T-helper 2 cell treated with Interferon-gamma antibody and Interleukin-4, amounts not matched to agents 5 μg/mL and 100 μg/mL, for 36 hours (primary cell): ENCODE results near the gene FAM180A.

Experiments
- DNase-seq: peaks from one replicate; pipeline ENCODE4 v3.0.0; 2021; ENCODE audit warnings: low spot score
- H3K27ac Mint-ChIP-seq: one replicate; pipeline ENCODE4 v1.8.0; 2021; ENCODE audit warnings: mild to moderate bottlenecking, mixed read lengths
- H3K27me3 Mint-ChIP-seq: one replicate; pipeline ENCODE4 v1.8.0; 2021; ENCODE audit warnings: low read depth, mixed read lengths
- H3K36me3 Mint-ChIP-seq: one replicate; pipeline ENCODE4 v1.8.0; 2021; ENCODE audit warnings: low read depth, mixed read lengths
- H3K4me1 Mint-ChIP-seq: one replicate; pipeline ENCODE4 v1.8.0; 2021; ENCODE audit warnings: low read depth, mixed read lengths
- H3K4me3 Mint-ChIP-seq: one replicate; pipeline ENCODE4 v1.8.0; 2022; ENCODE audit warnings: mild to moderate bottlenecking, moderate library complexity, mixed read lengths
- H3K9me3 Mint-ChIP-seq: one replicate; pipeline ENCODE4 v1.8.0; 2021; ENCODE audit warnings: mixed read lengths

FAM180A gene

DNA sequence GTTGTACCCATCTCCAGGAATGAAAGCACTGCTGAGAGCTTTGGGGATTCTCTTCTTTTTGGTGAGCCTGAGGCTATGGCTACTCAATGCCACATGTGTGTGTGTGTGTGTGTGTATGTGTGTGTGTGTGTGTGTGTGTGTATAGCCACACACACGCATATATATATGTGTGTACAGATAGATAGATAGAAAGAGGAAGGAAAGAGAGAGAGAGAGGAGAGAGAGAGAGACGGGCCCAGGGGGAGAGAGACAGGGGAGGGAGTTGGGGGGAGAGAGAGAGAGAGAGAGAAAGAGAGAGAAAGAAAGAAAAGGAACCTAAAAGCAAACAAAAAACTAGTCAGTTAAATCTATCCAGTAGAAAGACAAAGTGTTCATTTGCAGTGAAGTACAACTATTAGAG, 28.9 kb downstream of the FAM180A start:
- Mint-ChIP-seq H3K27me3 (peaks cover 2% of the 10 kb centered on the region), H3K27ac (no peak overlapping the region), H3K36me3 (no peaks in the 10 kb centered on the region), H3K4me1 (no peaks in the 10 kb centered on the region), H3K9me3 (no peaks in the 10 kb centered on the region), H3K4me3 (no peak overlapping the region)
- no peak for DNase-seq

DNA sequence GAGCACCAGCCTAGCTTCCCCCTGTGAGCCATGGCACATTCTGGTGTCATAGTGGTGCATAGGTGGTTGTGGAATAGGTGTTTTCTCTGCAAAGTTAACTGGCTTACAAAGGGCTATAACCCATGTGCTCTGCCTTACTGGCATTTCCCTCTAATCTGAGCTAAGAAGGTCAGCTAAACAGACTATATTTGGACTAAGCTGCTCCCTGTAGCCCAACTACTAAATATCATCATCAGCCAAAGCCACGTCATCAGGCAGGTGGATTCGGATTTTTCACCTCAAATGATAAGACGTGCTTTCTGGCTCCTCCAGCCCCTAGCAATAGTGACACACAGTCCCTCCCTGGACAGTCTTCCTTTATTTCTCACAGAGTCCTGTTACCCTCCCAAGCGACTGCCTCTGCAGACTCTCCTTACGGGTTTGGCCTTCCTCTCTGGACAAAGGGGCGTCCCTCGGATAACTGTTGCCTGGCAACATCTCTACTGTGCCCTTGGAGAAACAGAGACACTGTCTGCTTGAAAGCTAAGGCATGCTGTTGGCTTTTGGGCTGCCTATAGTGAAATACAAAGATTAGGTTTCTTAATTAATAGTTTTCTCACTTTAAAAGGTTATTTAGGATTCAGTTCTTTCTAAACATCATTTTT, 29.7 kb downstream of the FAM180A start:
- peaks cover 2% of the 10 kb centered on the region for H3K27me3 Mint-ChIP-seq
- no peaks in the 10 kb centered on the region for H3K4me1 Mint-ChIP-seq
- no peak overlapping the region for H3K4me3 Mint-ChIP-seq
- no peak overlapping the region for H3K27ac Mint-ChIP-seq
- no peaks in the 10 kb centered on the region for H3K36me3 Mint-ChIP-seq
- H3K9me3 Mint-ChIP-seq, result no peaks in the 10 kb centered on the region
- DNase-seq, result no peak

DNA sequence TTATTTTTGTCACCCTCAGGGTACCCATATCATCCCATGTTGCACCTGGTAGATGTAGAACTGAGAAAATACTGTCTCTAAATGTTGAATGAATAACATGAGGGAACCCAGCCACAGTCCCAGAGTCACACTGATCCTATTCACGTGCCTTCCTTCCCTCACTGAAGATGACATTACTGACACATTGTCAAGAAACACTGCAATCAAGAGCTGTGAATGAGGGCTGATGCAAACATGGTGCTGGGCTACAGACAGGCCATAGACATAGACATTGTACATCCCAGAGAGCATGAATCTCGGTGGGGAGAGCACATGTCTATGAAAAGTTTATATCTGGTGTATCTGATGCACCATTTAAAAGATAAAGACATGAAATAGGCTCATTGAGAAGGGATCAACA, 30.4 kb downstream of the FAM180A start:
- H3K4me1 Mint-ChIP-seq, result no peaks in the 10 kb centered on the region
- H3K36me3 Mint-ChIP-seq, result no peaks in the 10 kb centered on the region
- DNase-seq, result no peak
- no peak overlapping the region for H3K27ac Mint-ChIP-seq
- H3K4me3 Mint-ChIP-seq, result no peak overlapping the region
- H3K9me3 Mint-ChIP-seq, result no peaks in the 10 kb centered on the region
- peaks cover 2% of the 10 kb centered on the region for H3K27me3 Mint-ChIP-seq

DNA sequence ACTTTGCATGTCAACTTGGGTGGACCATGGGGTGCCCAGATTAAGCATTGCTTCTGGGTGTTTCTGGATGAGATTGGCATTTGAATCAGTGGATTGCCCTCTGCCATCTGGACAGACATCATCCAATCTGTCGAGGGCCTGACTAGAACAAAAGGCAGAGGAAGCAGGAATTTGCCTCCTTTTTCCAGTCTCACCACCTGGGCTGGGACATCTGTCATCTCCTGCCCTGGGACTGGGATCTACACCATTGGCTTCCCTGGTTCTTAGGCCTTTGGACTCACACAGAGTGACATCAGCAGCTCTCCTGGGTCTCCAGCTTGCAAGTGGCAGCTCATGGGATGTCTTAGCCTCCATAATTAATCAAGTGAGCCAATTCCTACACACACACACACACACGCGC, 30.9 kb downstream of the FAM180A start:
- peaks cover 2% of the 10 kb centered on the region for H3K27me3 Mint-ChIP-seq
- H3K27ac Mint-ChIP-seq, result no peak overlapping the region
- no peak overlapping the region for H3K4me3 Mint-ChIP-seq
- H3K9me3 Mint-ChIP-seq, result no peaks in the 10 kb centered on the region
- no peaks in the 10 kb centered on the region for H3K36me3 Mint-ChIP-seq
- no peak for DNase-seq
- H3K4me1 Mint-ChIP-seq, result no peaks in the 10 kb centered on the region

DNA sequence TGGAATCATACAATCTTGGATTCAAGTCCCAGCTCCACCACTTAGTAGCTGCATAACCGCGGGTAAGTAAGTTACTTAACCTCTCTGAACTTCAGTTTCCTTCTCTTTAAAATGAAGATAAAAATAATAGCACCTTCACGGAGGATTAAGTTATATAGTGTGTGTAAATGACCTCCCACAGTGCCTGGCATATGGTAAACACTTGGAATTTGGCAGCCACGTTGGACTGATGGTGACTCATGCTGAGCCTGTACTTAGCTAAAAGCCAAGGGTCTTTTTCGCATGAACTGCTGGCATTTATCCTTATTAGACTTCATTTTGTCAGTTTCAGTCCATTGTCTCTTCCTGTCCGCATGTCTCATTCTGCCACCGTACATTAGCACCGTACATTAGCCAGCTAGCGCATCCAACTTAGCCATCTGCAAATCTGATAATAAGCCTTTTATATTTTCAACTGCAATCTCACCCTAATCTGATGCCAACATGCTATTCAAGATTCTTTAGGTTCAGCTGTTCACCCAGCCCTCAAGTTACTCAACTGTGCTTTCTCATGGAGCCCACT, 31.9 kb downstream of the FAM180A start:
- H3K27me3 Mint-ChIP-seq, result peaks cover 2% of the 10 kb centered on the region
- no peak overlapping the region for H3K4me3 Mint-ChIP-seq
- H3K4me1 Mint-ChIP-seq, result no peaks in the 10 kb centered on the region
- H3K36me3 Mint-ChIP-seq, result no peaks in the 10 kb centered on the region
- no peaks in the 10 kb centered on the region for H3K9me3 Mint-ChIP-seq
- no peak for DNase-seq
- H3K27ac Mint-ChIP-seq, result no peak overlapping the region

DNA sequence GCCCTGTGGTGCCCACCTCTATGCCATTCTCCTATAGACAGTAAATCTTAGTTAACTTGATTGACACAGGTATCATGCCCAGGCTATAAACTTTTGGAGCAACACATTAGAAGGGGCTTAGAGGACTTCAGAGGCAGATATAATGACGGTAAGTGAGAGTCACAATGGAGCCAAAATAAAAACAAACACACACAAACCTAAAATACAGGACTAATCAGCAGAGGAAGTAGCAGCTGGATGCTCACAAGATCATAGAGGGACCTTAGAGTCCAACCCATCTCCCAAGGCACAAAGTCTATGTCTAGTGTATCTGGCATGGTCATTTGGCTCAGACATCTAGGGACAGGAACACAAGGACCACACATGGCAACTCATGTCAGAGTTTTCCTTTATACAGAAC, 32.9 kb downstream of the FAM180A start:
- Mint-ChIP-seq H3K36me3 (no peaks in the 10 kb centered on the region), H3K27ac (no peak overlapping the region), H3K4me3 (no peak overlapping the region), H3K27me3 (peaks cover 2% of the 10 kb centered on the region), H3K4me1 (no peaks in the 10 kb centered on the region), H3K9me3 (no peaks in the 10 kb centered on the region)
- no peak for DNase-seq

DNA sequence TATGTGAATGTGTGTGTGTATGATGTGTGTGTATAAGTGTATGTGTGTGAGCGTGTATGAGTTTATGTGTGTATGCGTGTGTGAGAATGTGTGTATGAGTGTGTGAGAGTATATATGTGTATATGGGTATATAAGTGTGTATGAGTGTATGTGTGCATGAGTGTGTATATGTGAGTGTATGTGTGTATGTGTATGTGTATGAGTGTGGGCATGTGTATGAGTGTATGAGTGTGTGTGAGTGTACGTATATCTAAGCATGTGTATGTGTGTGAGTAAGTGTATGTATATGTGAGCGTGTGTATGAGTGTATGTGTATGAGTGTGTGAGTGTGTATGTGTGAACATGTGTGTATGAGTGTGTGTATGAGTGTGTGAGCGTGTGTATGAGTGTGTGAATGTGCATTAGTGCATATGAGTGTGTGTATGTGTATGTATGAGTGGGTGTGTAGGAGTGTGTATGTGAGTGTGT, 33.5 kb downstream of the FAM180A start:
- H3K36me3 Mint-ChIP-seq, result no peaks in the 10 kb centered on the region
- H3K9me3 Mint-ChIP-seq, result no peaks in the 10 kb centered on the region
- no peak for DNase-seq
- peaks cover 2% of the 10 kb centered on the region for H3K27me3 Mint-ChIP-seq
- no peaks in the 10 kb centered on the region for H3K4me1 Mint-ChIP-seq
- H3K4me3 Mint-ChIP-seq, result no peak overlapping the region
- no peak overlapping the region for H3K27ac Mint-ChIP-seq

DNA sequence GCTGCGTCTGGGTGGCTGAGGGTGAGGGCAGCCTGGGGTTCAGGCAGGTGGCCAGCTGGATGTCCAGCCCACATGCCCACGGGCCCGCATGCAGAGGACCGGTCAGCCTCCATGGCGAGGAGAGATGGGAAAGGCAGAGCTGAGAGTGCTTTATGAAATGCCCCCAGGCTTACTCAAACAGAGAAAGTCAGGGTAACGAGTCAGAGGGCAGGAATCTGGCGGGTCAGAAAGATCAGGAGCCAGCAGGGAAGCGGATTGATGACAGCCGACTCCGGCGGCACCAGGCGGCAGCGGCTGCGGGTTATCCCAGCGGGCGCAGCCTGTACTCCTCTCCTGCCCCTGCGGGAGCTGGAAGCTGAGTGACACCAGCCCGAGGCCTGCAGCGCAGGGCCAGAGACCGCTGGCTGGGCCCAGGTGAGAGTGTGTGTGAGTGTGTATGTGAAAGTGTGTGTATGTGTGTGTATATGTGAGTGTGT, 34.0 kb downstream of the FAM180A start:
- no peaks in the 10 kb centered on the region for H3K4me1 Mint-ChIP-seq
- H3K27ac Mint-ChIP-seq, result no peak overlapping the region
- H3K4me3 Mint-ChIP-seq, result no peak overlapping the region
- H3K36me3 Mint-ChIP-seq, result no peaks in the 10 kb centered on the region
- no peaks in the 10 kb centered on the region for H3K9me3 Mint-ChIP-seq
- H3K27me3 Mint-ChIP-seq, result peaks cover 2% of the 10 kb centered on the region
- DNase-seq, result no peak

DNA sequence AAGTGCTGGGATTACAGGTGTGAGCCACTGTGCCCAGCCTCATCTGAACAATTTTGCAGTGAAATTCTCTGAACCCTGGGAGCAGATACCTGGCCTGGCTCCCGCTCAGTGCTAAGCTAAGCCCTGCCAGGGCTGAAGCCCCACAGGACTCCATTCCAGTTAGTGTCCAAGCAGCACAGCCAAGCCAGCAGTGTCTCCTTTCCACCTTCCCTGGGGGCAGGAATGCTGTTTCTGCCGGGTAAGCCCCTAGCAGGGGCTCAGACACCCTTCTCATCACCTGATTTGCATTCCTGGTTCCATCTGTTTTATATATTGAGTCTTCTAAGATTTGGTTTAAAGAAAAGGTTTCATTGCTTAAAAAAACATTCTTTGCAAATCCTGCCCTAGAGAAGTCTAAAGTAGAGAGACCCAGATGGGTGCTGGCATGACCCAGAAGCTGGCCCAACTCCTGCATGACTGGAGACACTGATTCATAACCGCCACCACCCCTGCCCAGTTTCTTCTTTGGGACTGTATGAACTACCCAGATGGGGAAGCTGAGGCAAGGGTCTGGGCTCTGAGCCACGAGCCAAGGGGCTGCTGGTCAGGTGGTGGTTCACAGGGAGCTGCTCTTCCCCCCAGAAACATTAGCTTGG, 34.7 kb downstream of the FAM180A start:
- no peak for DNase-seq
- Mint-ChIP-seq H3K27ac (no peak overlapping the region), H3K36me3 (no peaks in the 10 kb centered on the region), H3K4me1 (no peaks in the 10 kb centered on the region), H3K9me3 (no peaks in the 10 kb centered on the region), H3K27me3 (peaks cover 2% of the 10 kb centered on the region), H3K4me3 (no peak overlapping the region)

DNA sequence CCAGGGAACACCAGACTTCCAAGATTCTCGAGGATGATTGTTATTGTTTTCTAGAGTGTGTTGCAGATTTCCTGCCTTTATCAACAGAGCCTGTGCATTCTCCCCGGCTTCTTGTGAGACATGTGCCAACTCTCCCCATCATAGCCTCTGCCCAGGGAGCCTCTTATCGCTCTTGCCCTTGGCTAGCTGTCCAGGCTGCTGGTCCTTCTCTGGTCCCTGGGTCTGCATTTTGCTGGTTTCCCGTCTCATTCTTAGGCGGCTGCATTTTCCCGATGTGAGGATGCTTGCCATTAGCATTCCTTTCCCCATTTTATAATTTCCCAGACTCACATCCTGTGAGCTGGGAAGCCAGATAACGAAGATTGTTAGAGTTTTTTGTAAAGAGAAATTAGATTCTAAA, 35.8 kb downstream of the FAM180A start:
- DNase-seq, result no peak
- H3K4me1 Mint-ChIP-seq, result no peaks in the 10 kb centered on the region
- no peaks in the 10 kb centered on the region for H3K36me3 Mint-ChIP-seq
- no peak overlapping the region for H3K4me3 Mint-ChIP-seq
- H3K27ac Mint-ChIP-seq, result no peak overlapping the region
- no peaks in the 10 kb centered on the region for H3K27me3 Mint-ChIP-seq
- H3K9me3 Mint-ChIP-seq, result no peaks in the 10 kb centered on the region

DNA sequence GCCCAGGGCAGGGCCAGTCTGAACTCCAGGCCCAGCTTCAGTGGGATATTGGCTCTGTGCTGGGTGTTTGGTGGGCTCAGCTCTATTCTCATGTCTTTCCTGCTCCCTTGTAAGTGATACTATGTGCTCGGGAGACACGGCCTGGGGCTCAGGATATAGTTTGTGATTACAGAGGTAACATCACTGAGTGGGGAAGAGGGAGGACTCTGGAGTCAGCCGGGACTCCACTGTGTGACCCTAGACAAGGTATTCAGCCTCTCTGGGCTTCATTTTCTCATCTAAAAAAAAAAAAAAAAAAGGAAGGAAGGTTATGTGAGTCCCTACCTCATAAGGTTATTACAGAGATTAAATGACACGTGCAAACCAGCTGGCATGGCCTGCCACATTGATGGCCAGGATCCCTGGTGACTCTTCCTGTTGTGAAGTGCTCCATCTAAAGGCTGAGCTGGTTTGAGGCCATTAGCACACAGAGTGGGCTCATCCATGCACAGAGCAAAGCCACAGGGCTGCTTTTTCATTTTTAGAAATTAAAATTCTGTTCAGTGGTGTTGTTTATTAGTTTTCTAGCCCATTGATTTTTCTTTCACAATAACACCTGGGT, 36.3 kb downstream of the FAM180A start:
- Mint-ChIP-seq H3K36me3 (no peaks in the 10 kb centered on the region), H3K27me3 (no peaks in the 10 kb centered on the region), H3K9me3 (no peaks in the 10 kb centered on the region), H3K4me1 (no peaks in the 10 kb centered on the region), H3K4me3 (no peak overlapping the region), H3K27ac (no peak overlapping the region)
- DNase-seq, result no peak

DNA sequence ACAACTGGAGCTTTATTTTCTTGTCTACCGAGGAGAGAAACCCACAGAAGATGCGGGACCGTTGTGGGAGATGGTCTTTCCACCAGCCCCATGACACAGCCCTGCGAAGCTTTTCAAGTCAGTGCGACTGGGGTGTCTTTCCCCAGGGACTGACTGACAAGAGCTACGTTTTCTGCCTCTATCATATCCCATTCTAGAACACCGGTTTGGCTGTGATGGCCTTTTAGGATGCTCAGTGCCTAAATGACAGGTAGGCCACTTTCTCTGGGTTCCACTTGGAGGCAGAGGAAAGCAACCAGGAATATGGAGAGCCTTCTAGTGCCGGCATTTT, 37.5 kb downstream of the FAM180A start:
- Mint-ChIP-seq H3K4me3 (no peak overlapping the region), H3K4me1 (no peaks in the 10 kb centered on the region), H3K9me3 (no peaks in the 10 kb centered on the region), H3K27me3 (no peaks in the 10 kb centered on the region), H3K36me3 (no peaks in the 10 kb centered on the region), H3K27ac (no peak overlapping the region)
- DNase-seq, result no peak

DNA sequence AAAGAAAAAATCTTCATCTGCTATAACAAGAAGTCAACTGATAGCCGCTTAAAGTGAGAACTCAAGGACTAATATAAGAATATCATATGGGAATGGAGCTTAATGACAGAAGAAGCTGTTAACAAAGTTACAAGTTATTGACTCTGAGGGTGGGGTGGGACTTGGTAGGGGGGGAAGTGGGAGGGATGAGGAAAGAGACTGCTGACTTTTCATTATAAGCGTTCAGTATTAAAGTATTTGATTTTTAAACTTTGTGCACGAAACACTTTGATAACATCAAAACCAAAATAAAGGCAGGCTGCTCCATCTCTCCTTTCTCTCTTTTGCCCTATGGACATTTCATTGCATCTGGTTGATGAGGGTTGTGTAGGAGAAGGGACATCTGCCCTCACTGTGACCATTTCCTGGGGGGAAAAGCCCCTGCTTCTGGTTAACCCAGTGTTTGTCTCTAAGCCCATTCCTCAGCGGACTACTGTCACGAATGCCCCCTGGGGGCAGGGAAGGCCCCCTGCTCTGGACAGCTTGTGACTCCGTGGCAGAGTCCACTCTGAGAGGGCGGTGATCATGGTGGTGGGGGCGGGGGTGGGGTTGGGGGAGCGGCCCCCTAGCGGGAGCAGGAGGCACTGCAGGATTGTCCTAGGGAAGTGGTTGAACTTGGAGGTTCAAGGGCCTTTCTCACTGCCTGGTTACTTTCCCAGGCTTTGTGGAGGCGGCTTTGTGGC, 38.0 kb downstream of the FAM180A start:
- H3K27ac Mint-ChIP-seq, result no peak overlapping the region
- H3K4me1 Mint-ChIP-seq, result no peaks in the 10 kb centered on the region
- no peaks in the 10 kb centered on the region for H3K36me3 Mint-ChIP-seq
- H3K27me3 Mint-ChIP-seq, result no peaks in the 10 kb centered on the region
- H3K4me3 Mint-ChIP-seq, result no peak overlapping the region
- no peaks in the 10 kb centered on the region for H3K9me3 Mint-ChIP-seq
- DNase-seq, result no peak

DNA sequence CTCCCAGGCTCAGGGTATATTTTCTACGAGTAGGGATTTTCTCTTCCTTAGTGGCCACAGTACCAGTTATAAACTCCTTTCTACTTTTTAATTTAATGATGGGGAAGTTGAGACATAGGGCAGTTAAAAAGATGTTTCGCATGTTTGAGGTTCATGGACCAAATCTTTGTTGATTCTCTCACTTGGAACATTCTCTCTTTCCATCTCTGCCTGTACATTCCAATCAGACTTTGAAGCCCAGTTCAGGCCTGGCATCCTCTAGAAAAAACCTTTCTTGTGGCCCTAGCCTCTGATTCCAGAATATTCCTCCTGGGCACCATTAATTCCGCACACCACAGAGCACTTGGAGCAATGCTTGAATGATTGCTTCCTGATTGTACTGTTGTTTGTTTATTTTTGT, 39.1 kb downstream of the FAM180A start:
- no peak overlapping the region for H3K27ac Mint-ChIP-seq
- H3K4me3 Mint-ChIP-seq, result no peak overlapping the region
- no peaks in the 10 kb centered on the region for H3K9me3 Mint-ChIP-seq
- H3K4me1 Mint-ChIP-seq, result no peaks in the 10 kb centered on the region
- DNase-seq, result no peak
- no peaks in the 10 kb centered on the region for H3K36me3 Mint-ChIP-seq
- no peaks in the 10 kb centered on the region for H3K27me3 Mint-ChIP-seq
